Measurements from ENCODE around the gene DNAH2. TPM values are rescaled to one million over a fixed set of nuclear protein-coding genes. Genes with fewer than 3 reads are reported as not detected.

DNAH2 gene
- total and polyA plus RNA-seq, 10 donors = 0.02 to 1.1 (median 0.13) TPM; not detected in 1

- H3K27ac ChIP-seq = peak overlapping the region; percentile 92 to 100 (median 97)
- intact Hi-C loops (cut with DNase I; ENCODE audit: low total_unique reads) = no loop called here
- TF ChIP-seq CTCF (IDR thresholded peaks at IDR 0.05 in 8 of 11, conservative IDR thresholded peaks at IDR 0.05 in 3 of 11) (peak in 2 of 11 experiments; percentile 9 to 11), POLR2AphosphoS5 (IDR thresholded peaks at IDR 0.05) (peak; percentile 52 to 92 (median 67)), POLR2A (IDR thresholded peaks at IDR 0.05) (peak in 2 of 3 donors; percentile 27 to 62)
- DNase-seq = peak; percentile 96
- H3K9me3 ChIP-seq = no peaks in the 10 kb centered on the region
- H3K4me3 ChIP-seq = peak overlapping the region; percentile 68 to 91 (median 77)
- H3K36me3 ChIP-seq = peaks cover 0 to 44% (median 24%) of the 10 kb centered on the region in 6 donors
- H3K4me1 ChIP-seq = peaks cover 36 to 90% (median 58%) of the 10 kb centered on the region in 6 donors
- WGBS, 5 donors = 0 to 1% (median 0%) methylated on average over 39 to 47 of the region's 47 CpGs
- no peaks in the 10 kb centered on the region for H3K27me3 ChIP-seq (replicated peaks in 1 of 7)
Observed at GRCh38 chr17:7842380-7843256, 125.1 kb downstream of the DNAH2 start.

- peaks cover 0 to 49% (median 28%) of the 10 kb centered on the region in 6 donors for H3K36me3 ChIP-seq
- peak overlapping the region; percentile 68 to 91 (median 77) for H3K4me3 ChIP-seq
- DNase-seq = no peak
- no peak for TF ChIP-seq POLR2A (IDR thresholded peaks at IDR 0.05)
- TF ChIP-seq POLR2AphosphoS5 (IDR thresholded peaks at IDR 0.05) = peak in 2 of 3 donors; percentile 41 to 56
- no peak for TF ChIP-seq CTCF (IDR thresholded peaks at IDR 0.05 in 8 of 11, conservative IDR thresholded peaks at IDR 0.05 in 3 of 11)
- peak overlapping the region; percentile 92 to 100 (median 97) for H3K27ac ChIP-seq
- H3K27me3 ChIP-seq (replicated peaks in 1 of 7) = no peaks in the 10 kb centered on the region
- H3K9me3 ChIP-seq = no peaks in the 10 kb centered on the region
- WGBS, 5 donors = 0 to 1% (median 0%) methylated on average over 9 to 17 of the region's 17 CpGs
- intact Hi-C loops (cut with DNase I; ENCODE audit: low total_unique reads) = no loop called here
- H3K4me1 ChIP-seq = peaks cover 33 to 90% (median 54%) of the 10 kb centered on the region in 6 donors
Observed at GRCh38 chr17:7843257-7843535, 125.7 kb downstream of the DNAH2 start.

- Histone ChIP-seq H3K36me3 (peaks cover 0 to 55% (median 32%) of the 10 kb centered on the region in 6 donors), H3K27me3 (replicated peaks in 1 of 7) (no peaks in the 10 kb centered on the region), H3K27ac (peak overlapping the region; percentile 92 to 100 (median 97)), H3K9me3 (no peaks in the 10 kb centered on the region), H3K4me3 (peak overlapping the region; percentile 68 to 91 (median 77)), H3K4me1 (peaks cover 31 to 87% (median 49%) of the 10 kb centered on the region in 6 donors)
- intact Hi-C loops (cut with DNase I; ENCODE audit: low total_unique reads) = no loop called here
- 0 to 1% (median 0%) methylated on average over 43 to 59 of the region's 61 CpGs for WGBS, 5 donors
- TF ChIP-seq POLR2AphosphoS5 (IDR thresholded peaks at IDR 0.05) (peak; percentile 65 to 83 (median 73)), POLR2A (IDR thresholded peaks at IDR 0.05) (peak in 2 of 3 donors; percentile 52 to 57), CTCF (IDR thresholded peaks at IDR 0.05 in 8 of 11, conservative IDR thresholded peaks at IDR 0.05 in 3 of 11) (no peak)
- peak; percentile 97 for DNase-seq
Observed at GRCh38 chr17:7843536-7844291, 126.2 kb downstream of the DNAH2 start.
